KMS-11 (cell line): ENCODE measurements around the gene KIF16B.

Experiments used
- H2AFZ ChIP-seq: fragments of 200-600 bp; sonication (generic); 2 replicates; pipeline ENCODE4 v1.6.1; 2016; ENCODE audit warnings: antibody characterized with exemption, mixed run types, low read depth
- H3K27ac ChIP-seq: fragments of 200-600 bp; sonication (generic); 2 replicates; pipeline ENCODE4 v1.6.1; 2016; ENCODE audit warnings: mild to moderate bottlenecking, mixed run types
- H3K27me3 ChIP-seq: fragments of 200-600 bp; sonication (generic); 2 replicates; pipeline ENCODE4 v1.6.1; 2017; ENCODE audit warnings: mild to moderate bottlenecking, low read depth, mixed run types, moderate library complexity; ENCODE audit not compliant: insufficient read depth
- H3K36me3 ChIP-seq: fragments of 200-600 bp; sonication (generic); 2 replicates; pipeline ENCODE4 v1.6.1; 2017; ENCODE audit warnings: mild to moderate bottlenecking, mixed run types; ENCODE audit not compliant: insufficient read depth
- H3K4me1 ChIP-seq: fragments of 200-600 bp; sonication (generic); 2 replicates; pipeline ENCODE4 v1.6.1; 2016; ENCODE audit warnings: mild to moderate bottlenecking, low read depth, mixed run types; ENCODE audit not compliant: poor library complexity, severe bottlenecking
- H3K4me2 ChIP-seq: fragments of 200-600 bp; sonication (generic); 2 replicates; pipeline ENCODE4 v1.7.0; 2016; ENCODE audit warnings: mild to moderate bottlenecking, mixed run types
- H3K4me3 ChIP-seq: fragments of 200-600 bp; sonication (generic); IDR thresholded peaks from 2 replicates; pipeline ENCODE4 v1.6.1; 2017; ENCODE audit warnings: low read depth, low read length, mixed read lengths; ENCODE audit not compliant: insufficient read depth
- H3K79me2 ChIP-seq: fragments of 200-600 bp; sonication (generic); 2 replicates; pipeline ENCODE4 v1.6.1; 2016; ENCODE audit warnings: low read depth, mixed run types; ENCODE audit not compliant: insufficient read depth
- H3K9ac ChIP-seq: fragments of 200-600 bp; sonication (generic); 2 replicates; pipeline ENCODE4 v1.6.1; 2016; ENCODE audit warnings: mild to moderate bottlenecking, mixed run types
- H4K20me1 ChIP-seq: fragments of 200-600 bp; sonication (generic); 2 replicates; pipeline ENCODE4 v1.6.1; 2016; ENCODE audit warnings: mild to moderate bottlenecking, mixed run types; ENCODE audit not compliant: insufficient read depth
- CTCF ChIP-seq: fragments of 200-600 bp; sonication (generic); conservative IDR thresholded peaks from 2 replicates; pipeline ENCODE4 v1.6.1; 2017; ENCODE audit warnings: low read depth, mild to moderate bottlenecking, antibody characterized with exemption, low read length, moderate library complexity, mixed read lengths

Gene KIF16B

GRCh38 chr20:16404171-16404570 is 169.1 kb downstream of the KIF16B start:
- Histone ChIP-seq H3K27me3 (no peaks in the 10 kb centered on the region), H2AFZ (no peak overlapping the region), H3K4me2 (no peak overlapping the region), H3K79me2 (no peaks in the 10 kb centered on the region), H4K20me1 (no peaks in the 10 kb centered on the region), H3K27ac (no peak overlapping the region), H3K36me3 (no peaks in the 10 kb centered on the region), H3K9ac (no peak overlapping the region), H3K4me3 (no peak overlapping the region), H3K4me1 (no peaks in the 10 kb centered on the region)
- no peak for TF ChIP-seq CTCF

- Histone ChIP-seq H3K27me3 (no peaks in the 10 kb centered on the region), H3K27ac (no peak overlapping the region), H3K79me2 (no peaks in the 10 kb centered on the region), H3K4me3 (no peak overlapping the region), H2AFZ (no peak overlapping the region), H4K20me1 (no peaks in the 10 kb centered on the region), H3K9ac (no peak overlapping the region), H3K36me3 (no peaks in the 10 kb centered on the region), H3K4me1 (no peaks in the 10 kb centered on the region), H3K4me2 (no peak overlapping the region)
- TF ChIP-seq CTCF = no peak
These were observed 173.0 kb downstream of the KIF16B start for GRCh38 chr20:16400234-16400633.

- no peak overlapping the region for H3K4me2 ChIP-seq
- H3K4me1 ChIP-seq = no peaks in the 10 kb centered on the region
- no peak overlapping the region for H3K9ac ChIP-seq
- H2AFZ ChIP-seq = no peak overlapping the region
- TF ChIP-seq CTCF = no peak
- no peaks in the 10 kb centered on the region for H3K27me3 ChIP-seq
- no peak overlapping the region for H3K4me3 ChIP-seq
- H3K79me2 ChIP-seq = no peaks in the 10 kb centered on the region
- no peaks in the 10 kb centered on the region for H4K20me1 ChIP-seq
- H3K36me3 ChIP-seq = no peaks in the 10 kb centered on the region
- no peak overlapping the region for H3K27ac ChIP-seq
These were observed 173.4 kb downstream of the KIF16B start for GRCh38 chr20:16399801-16400200.

- Histone ChIP-seq H3K79me2 (no peaks in the 10 kb centered on the region), H4K20me1 (no peaks in the 10 kb centered on the region), H3K9ac (no peak overlapping the region), H3K27me3 (no peaks in the 10 kb centered on the region), H3K36me3 (no peaks in the 10 kb centered on the region), H3K4me1 (no peaks in the 10 kb centered on the region), H2AFZ (no peak overlapping the region), H3K27ac (no peak overlapping the region), H3K4me3 (no peak overlapping the region), H3K4me2 (no peak overlapping the region)
- no peak for TF ChIP-seq CTCF
These were observed 176.2 kb downstream of the KIF16B start for GRCh38 chr20:16397086-16397485.

- Histone ChIP-seq H3K36me3 (no peaks in the 10 kb centered on the region), H3K4me3 (no peak overlapping the region), H3K4me2 (no peak overlapping the region), H3K4me1 (no peaks in the 10 kb centered on the region), H3K27me3 (no peaks in the 10 kb centered on the region), H3K9ac (no peak overlapping the region), H3K79me2 (no peaks in the 10 kb centered on the region), H2AFZ (no peak overlapping the region), H3K27ac (no peak overlapping the region), H4K20me1 (no peaks in the 10 kb centered on the region)
- no peak for TF ChIP-seq CTCF
These were observed 177.9 kb downstream of the KIF16B start for GRCh38 chr20:16395366-16395765.
